H1 (cell line): ENCODE data around the gene PIGT.

Experiments
- EZH2 ChIP-seq: fragments of 200-600 bp; sonication (generic); IDR thresholded peaks from 2 replicates; pipeline ENCODE4 v1.7.1; 2012; ENCODE audit warnings: low read depth, mild to moderate bottlenecking, moderate library complexity, low read length, inconsistent platforms; ENCODE audit not compliant: severe bottlenecking
- SP1 ChIP-seq: IDR thresholded peaks from 2 replicates; pipeline ENCODE4 v1.6.1; 2011; ENCODE audit warnings: low read depth, low read length

DNA sequence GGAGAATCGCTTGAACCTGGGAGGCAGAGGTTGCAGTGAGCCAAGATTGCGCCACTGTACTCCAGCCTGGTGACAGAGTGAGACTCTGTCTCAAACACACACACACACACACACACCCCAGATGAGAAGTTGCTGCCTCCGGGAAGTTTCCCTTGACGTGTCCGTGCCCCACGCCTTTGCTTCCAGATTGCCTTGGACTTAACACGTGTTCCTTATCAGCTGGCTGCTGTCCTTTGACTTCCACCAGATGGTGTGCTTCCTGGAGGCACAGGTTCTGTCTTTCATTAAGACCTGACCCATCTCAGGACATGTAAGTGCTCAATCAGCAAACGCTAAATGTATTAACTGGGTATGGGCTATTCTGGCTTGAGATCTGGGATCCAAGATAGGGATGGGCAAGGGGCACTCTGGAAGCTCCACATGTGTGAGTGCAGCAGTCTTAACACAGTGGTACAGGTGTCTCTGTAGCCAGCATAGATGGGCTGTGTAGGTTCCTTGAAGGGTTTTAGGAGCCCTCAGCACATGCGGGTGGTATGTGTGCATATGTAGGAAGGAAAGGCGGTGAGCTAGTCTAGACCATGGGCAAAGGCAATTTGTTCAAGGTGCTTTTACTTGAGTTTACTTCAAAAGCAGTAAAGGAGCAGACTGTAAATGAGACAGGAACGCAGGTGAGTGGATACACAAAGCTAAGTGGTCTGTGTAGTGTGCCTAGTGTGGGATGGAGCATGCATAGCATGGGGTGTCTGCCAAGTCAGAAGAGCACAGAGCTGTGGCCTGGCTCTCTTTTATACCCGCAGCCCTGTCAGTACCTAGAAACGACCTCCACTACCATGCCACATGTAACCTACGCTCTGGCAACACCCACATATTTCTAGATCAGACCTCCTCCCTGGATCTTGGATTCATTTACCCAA lies 11.6 kb downstream of the PIGT start:
- TF ChIP-seq EZH2 (no peak), SP1 (no peak)
